Adipose tissue (tissue), 3 donors: ENCODE measurements around the gene KCTD4. TPM values are rescaled to one million over a fixed set of nuclear protein-coding genes. Genes with fewer than 3 reads are reported as not detected.
"Not testable (repeated sequence)": the region's sequence is repeated elsewhere in the genome, so short reads cannot be mapped to it uniquely, and the experiment has no call there.

Experiments used
- H3K27ac ChIP-seq: one replicate; pipeline ENCODE4 v1.5.1; 2013; ENCODE audit warnings: low read depth, low read length
- WGBS, 3 donors: extraction: QIAGEN DNeasy Blood & Tissue Kit; methylation state at CpG; one replicate each; pipeline ENCODE4 v1.1.7; 2013; 5-methylcytosine and 5-hydroxymethylcytosine counted together
- polyA plus RNA-seq, 3 donors: library from polyadenylated mRNA; stranded (reverse); fragments of 200-250 nt; gene quantifications; one replicate each; pipeline ENCODE4 v1.2.3, GENCODE V29; 2013
- donor health status: healthy with polysubstance abuse.
- donor health status: Bipolar disorder and iron deficiency.
- donor health status: healthy.

The KCTD4 gene
- polyA plus RNA-seq, 3 donors, result 0.37 TPM; not detected in 2

- no peak overlapping the region for H3K27ac ChIP-seq
- WGBS, 3 donors, result 41 to 78% (median 73%) methylated on average over 5 of the region's 5 CpGs
Measured at GRCh38 chr13:45219123-45219891, 18.5 kb upstream of the KCTD4 start.

GRCh38 chr13:45218689-45219088 lies 17.8 kb upstream of the KCTD4 start:
- WGBS, 3 donors, result 93 to 94% (median 94%) methylated on average over 1 of the region's 1 CpG
- H3K27ac ChIP-seq, result no peak overlapping the region

GRCh38 chr13:45216193-45216592 lies 15.3 kb upstream of the KCTD4 start:
- no peak overlapping the region for H3K27ac ChIP-seq
- 89 to 90% (median 89%) methylated on average over 4 of the region's 4 CpGs for WGBS, 3 donors

GRCh38 chr13:45215392-45216077 lies 14.7 kb upstream of the KCTD4 start:
- no peak overlapping the region for H3K27ac ChIP-seq
- WGBS, 3 donors, result 87 to 96% (median 93%) methylated on average over 9 of the region's 9 CpGs

GRCh38 chr13:45209229-45209628 lies 8.4 kb upstream of the KCTD4 start:
- H3K27ac ChIP-seq, result no peak overlapping the region

GRCh38 chr13:45208132-45208531 lies 7.3 kb upstream of the KCTD4 start:
- 44 to 68% (median 64%) methylated on average over 2 of the region's 2 CpGs for WGBS, 3 donors
- H3K27ac ChIP-seq, result no peak overlapping the region

GRCh38 chr13:45207319-45207718 lies 6.5 kb upstream of the KCTD4 start:
- no peak overlapping the region for H3K27ac ChIP-seq
- WGBS, 3 donors, result 30 to 84% (median 75%) methylated on average over 4 of the region's 4 CpGs

- H3K27ac ChIP-seq, result no peak overlapping the region
Measured at GRCh38 chr13:45206340-45206739, 5.5 kb upstream of the KCTD4 start.

- 66 to 75% (median 71%) methylated on average over 5 of the region's 5 CpGs for WGBS, 3 donors
- H3K27ac ChIP-seq, result no peak overlapping the region
Measured at GRCh38 chr13:45205124-45205523, 4.3 kb upstream of the KCTD4 start.

- WGBS, 3 donors, result 79 to 89% (median 81%) methylated on average over 4 of the region's 4 CpGs
Measured at GRCh38 chr13:45199711-45200110, 1.1 kb downstream of the KCTD4 start.

GRCh38 chr13:45198924-45199323 lies 1.9 kb downstream of the KCTD4 start:
- H3K27ac ChIP-seq, result no peak overlapping the region
- WGBS, 3 donors, result 76 to 90% (median 82%) methylated on average over 3 of the region's 3 CpGs

More at GRCh38 chr13:45199711-45200110, 1.1 kb downstream of the KCTD4 start:
- no peak overlapping the region for H3K27ac ChIP-seq

- H3K27ac ChIP-seq, result no peak overlapping the region
- WGBS, 3 donors, result 76 to 94% (median 92%) methylated on average over 2 of the region's 2 CpGs
Measured at GRCh38 chr13:45198041-45198440, 2.8 kb downstream of the KCTD4 start.

GRCh38 chr13:45196622-45197021 lies 4.2 kb downstream of the KCTD4 start:
- whole genome bisulfite sequencing, 3 donors, result 62 to 75% (median 72%) methylated on average over 1 of the region's 1 CpG
- no peak overlapping the region for H3K27ac ChIP-seq

GRCh38 chr13:45196096-45196495 lies 4.7 kb downstream of the KCTD4 start:
- WGBS, 3 donors, result 35 to 57% (median 47%) methylated on average over 3 of the region's 3 CpGs

GRCh38 chr13:45195421-45195820 lies 5.4 kb downstream of the KCTD4 start:
- H3K27ac ChIP-seq, result no peak overlapping the region

More at GRCh38 chr13:45196096-45196495, 4.7 kb downstream of the KCTD4 start:
- no peak overlapping the region for H3K27ac ChIP-seq

GRCh38 chr13:45194081-45194939 lies 6.5 kb downstream of the KCTD4 start:
- H3K27ac ChIP-seq, result no peak overlapping the region
- WGBS, 3 donors, result 65 to 70% (median 69%) methylated on average over 15 of the region's 15 CpGs

More at GRCh38 chr13:45195421-45195820, 5.4 kb downstream of the KCTD4 start:
- WGBS, 3 donors, result 87 to 97% (median 97%) methylated on average over 1 of the region's 1 CpG

GRCh38 chr13:45191874-45192273 lies 9.0 kb downstream of the KCTD4 start:
- 15 to 96% (median 89%) methylated on average over 1 of the region's 1 CpG for WGBS, 3 donors
- H3K27ac ChIP-seq, result no peak overlapping the region

GRCh38 chr13:45189511-45189910 lies 11.3 kb downstream of the KCTD4 start:
- not testable (repeated sequence) for H3K27ac ChIP-seq

GRCh38 chr13:45189077-45189476 lies 11.8 kb downstream of the KCTD4 start:
- 90 to 98% (median 98%) methylated on average over 4 of the region's 4 CpGs for WGBS, 3 donors
- not testable (repeated sequence) for H3K27ac ChIP-seq
